KMS-11 (cell line): ENCODE results near the gene SRSF2.
"Not testable (repeated sequence)": the region's sequence is repeated elsewhere in the genome, so short reads cannot be mapped to it uniquely, and the experiment has no call there.

Experiments used
- H2AFZ ChIP-seq: fragments of 200-600 bp; sonication (generic); 2 replicates; pipeline ENCODE4 v1.6.1; 2016; ENCODE audit warnings: antibody characterized with exemption, mixed run types, low read depth
- H3K27ac ChIP-seq: fragments of 200-600 bp; sonication (generic); 2 replicates; pipeline ENCODE4 v1.6.1; 2016; ENCODE audit warnings: mild to moderate bottlenecking, mixed run types
- H3K27me3 ChIP-seq: fragments of 200-600 bp; sonication (generic); 2 replicates; pipeline ENCODE4 v1.6.1; 2017; ENCODE audit warnings: mild to moderate bottlenecking, low read depth, mixed run types, moderate library complexity; ENCODE audit not compliant: insufficient read depth
- H3K36me3 ChIP-seq: fragments of 200-600 bp; sonication (generic); 2 replicates; pipeline ENCODE4 v1.6.1; 2017; ENCODE audit warnings: mild to moderate bottlenecking, mixed run types; ENCODE audit not compliant: insufficient read depth
- H3K4me1 ChIP-seq: fragments of 200-600 bp; sonication (generic); 2 replicates; pipeline ENCODE4 v1.6.1; 2016; ENCODE audit warnings: mild to moderate bottlenecking, low read depth, mixed run types; ENCODE audit not compliant: poor library complexity, severe bottlenecking
- H3K4me2 ChIP-seq: fragments of 200-600 bp; sonication (generic); 2 replicates; pipeline ENCODE4 v1.7.0; 2016; ENCODE audit warnings: mild to moderate bottlenecking, mixed run types
- H3K4me3 ChIP-seq: fragments of 200-600 bp; sonication (generic); IDR thresholded peaks from 2 replicates; pipeline ENCODE4 v1.6.1; 2017; ENCODE audit warnings: low read depth, low read length, mixed read lengths; ENCODE audit not compliant: insufficient read depth
- H3K79me2 ChIP-seq: fragments of 200-600 bp; sonication (generic); 2 replicates; pipeline ENCODE4 v1.6.1; 2016; ENCODE audit warnings: low read depth, mixed run types; ENCODE audit not compliant: insufficient read depth
- H3K9ac ChIP-seq: fragments of 200-600 bp; sonication (generic); 2 replicates; pipeline ENCODE4 v1.6.1; 2016; ENCODE audit warnings: mild to moderate bottlenecking, mixed run types
- H4K20me1 ChIP-seq: fragments of 200-600 bp; sonication (generic); 2 replicates; pipeline ENCODE4 v1.6.1; 2016; ENCODE audit warnings: mild to moderate bottlenecking, mixed run types; ENCODE audit not compliant: insufficient read depth
- TF ChIP-seq, protein P1 (sequence below): fragments of 200-600 bp; sonication (generic); conservative IDR thresholded peaks from 2 replicates; pipeline ENCODE4 v1.6.1; 2017; ENCODE audit warnings: low read depth, mild to moderate bottlenecking, antibody characterized with exemption, low read length, moderate library complexity, mixed read lengths

The SRSF2 gene

DNA sequence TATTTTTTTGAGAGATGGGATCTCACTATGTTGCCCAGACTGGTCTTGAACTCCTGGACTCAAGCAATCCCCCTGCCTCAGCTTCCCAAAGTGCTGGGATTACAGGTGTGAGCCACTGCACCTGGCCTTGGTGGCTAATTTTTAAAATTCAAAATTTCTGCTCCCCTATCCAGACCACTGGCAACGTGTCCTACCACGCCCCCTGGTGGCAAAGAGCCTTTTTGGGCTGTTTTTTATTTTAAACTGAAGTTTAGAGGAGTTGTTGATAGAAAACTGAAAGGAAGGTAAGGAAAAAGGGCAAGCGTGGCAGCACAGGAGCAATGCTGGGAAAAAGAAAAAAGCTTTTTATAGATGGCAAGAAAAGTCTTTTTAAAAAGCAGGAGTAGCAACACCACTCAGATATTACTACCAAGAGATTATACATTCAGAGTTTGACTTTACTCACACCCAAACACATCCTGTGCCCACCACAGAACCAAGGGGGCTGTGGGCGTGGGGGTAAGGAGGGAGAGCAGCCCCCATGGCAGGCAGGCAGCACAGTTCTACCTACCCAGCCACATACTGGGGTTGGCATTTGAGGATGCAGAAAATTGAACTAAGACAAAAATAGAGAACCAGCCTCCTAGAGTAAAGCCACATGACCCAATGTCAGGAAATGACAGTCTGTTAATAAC lies 22.2 kb downstream of the SRSF2 start:
- peaks cover 4% of the 10 kb centered on the region; the same call in 1 of the 2 replicates for H3K27me3 ChIP-seq
- peaks cover 15% of the 10 kb centered on the region; the same call in 1 of the 2 replicates for H3K36me3 ChIP-seq
- TF ChIP-seq, protein P1, sequence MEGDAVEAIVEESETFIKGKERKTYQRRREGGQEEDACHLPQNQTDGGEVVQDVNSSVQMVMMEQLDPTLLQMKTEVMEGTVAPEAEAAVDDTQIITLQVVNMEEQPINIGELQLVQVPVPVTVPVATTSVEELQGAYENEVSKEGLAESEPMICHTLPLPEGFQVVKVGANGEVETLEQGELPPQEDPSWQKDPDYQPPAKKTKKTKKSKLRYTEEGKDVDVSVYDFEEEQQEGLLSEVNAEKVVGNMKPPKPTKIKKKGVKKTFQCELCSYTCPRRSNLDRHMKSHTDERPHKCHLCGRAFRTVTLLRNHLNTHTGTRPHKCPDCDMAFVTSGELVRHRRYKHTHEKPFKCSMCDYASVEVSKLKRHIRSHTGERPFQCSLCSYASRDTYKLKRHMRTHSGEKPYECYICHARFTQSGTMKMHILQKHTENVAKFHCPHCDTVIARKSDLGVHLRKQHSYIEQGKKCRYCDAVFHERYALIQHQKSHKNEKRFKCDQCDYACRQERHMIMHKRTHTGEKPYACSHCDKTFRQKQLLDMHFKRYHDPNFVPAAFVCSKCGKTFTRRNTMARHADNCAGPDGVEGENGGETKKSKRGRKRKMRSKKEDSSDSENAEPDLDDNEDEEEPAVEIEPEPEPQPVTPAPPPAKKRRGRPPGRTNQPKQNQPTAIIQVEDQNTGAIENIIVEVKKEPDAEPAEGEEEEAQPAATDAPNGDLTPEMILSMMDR: peak; percentile 98
- peak overlapping the region; percentile 65 for H3K4me2 ChIP-seq
- peaks cover 56% of the 10 kb centered on the region for H3K4me1 ChIP-seq
- H3K79me2 ChIP-seq: no peaks in the 10 kb centered on the region
- peak overlapping the region; percentile 16; the same call in 1 of the 2 replicates for H3K9ac ChIP-seq
- peak overlapping the region; percentile 88 for H3K27ac ChIP-seq
- no peaks in the 10 kb centered on the region for H4K20me1 ChIP-seq
- H2AFZ ChIP-seq: no peak overlapping the region
- no peak overlapping the region for H3K4me3 ChIP-seq

DNA sequence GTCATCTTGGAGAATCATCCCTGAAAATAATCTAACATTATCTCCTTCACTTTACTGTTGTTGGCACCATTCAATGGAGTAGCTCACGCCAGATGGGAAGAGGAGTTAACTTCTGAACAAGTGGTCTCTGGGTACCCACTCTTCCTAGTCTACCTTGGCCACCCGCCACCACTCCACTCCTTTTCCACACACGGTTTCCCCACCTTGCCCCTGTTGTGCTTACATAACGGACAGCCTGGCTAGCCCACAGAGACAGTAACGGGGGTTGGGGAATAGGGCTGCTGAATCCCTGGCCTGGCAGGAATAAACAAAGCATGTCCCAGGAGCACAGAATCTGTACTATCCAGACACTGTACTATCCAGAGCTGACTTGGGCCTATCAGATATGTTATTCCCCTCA lies 22.8 kb downstream of the SRSF2 start:
- H3K27me3 ChIP-seq: peaks cover 4% of the 10 kb centered on the region; the same call in 1 of the 2 replicates
- H3K9ac ChIP-seq: no peak overlapping the region
- peaks cover 8% of the 10 kb centered on the region; the same call in 1 of the 2 replicates for H3K36me3 ChIP-seq

DNA sequence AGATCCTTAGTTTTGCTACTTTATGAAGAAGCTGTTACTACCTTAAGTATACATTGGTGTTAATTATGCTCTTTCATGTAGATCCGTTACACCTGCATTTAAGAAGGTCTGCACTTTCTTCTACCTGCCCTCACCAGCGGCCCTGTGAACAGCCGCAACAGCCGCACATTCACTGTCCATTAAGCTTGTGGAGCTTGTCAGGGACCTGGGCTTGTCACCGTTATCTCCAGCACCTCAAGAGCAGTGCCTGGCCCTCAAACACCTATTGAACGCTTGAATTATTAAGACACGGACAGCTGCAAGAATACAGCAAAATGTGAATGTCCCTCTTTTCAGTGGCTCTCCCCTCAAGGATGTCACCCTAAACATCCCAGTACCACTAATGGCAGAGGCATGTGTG lies 23.4 kb downstream of the SRSF2 start:
- Histone ChIP-seq H3K79me2 (no peaks in the 10 kb centered on the region), H3K4me2 (no peak overlapping the region), H3K4me1 (peaks cover 46% of the 10 kb centered on the region), H2AFZ (no peak overlapping the region), H3K36me3 (peaks cover 3% of the 10 kb centered on the region; the same call in 1 of the 2 replicates), H4K20me1 (no peaks in the 10 kb centered on the region), H3K27ac (no peak overlapping the region), H3K27me3 (peaks cover 4% of the 10 kb centered on the region; the same call in 1 of the 2 replicates), H3K9ac (no peak overlapping the region), H3K4me3 (no peak overlapping the region)
- TF ChIP-seq, protein P1: no peak

More for the DNA sequence above, 22.8 kb downstream of the SRSF2 start:
- no peaks in the 10 kb centered on the region for H3K79me2 ChIP-seq
- no peak overlapping the region for H2AFZ ChIP-seq
- no peak overlapping the region for H3K4me3 ChIP-seq
- no peaks in the 10 kb centered on the region for H4K20me1 ChIP-seq
- H3K4me2 ChIP-seq: peak overlapping the region; percentile 65; the same call in 1 of the 2 replicates
- TF ChIP-seq, protein P1: no peak
- H3K27ac ChIP-seq: no peak overlapping the region; the same call in 1 of the 2 replicates
- H3K4me1 ChIP-seq: peaks cover 49% of the 10 kb centered on the region

- not testable (repeated sequence) for H3K27me3 ChIP-seq, H2AFZ ChIP-seq, H3K4me3 ChIP-seq, H3K4me2 ChIP-seq, H3K9ac ChIP-seq, H3K27ac ChIP-seq, H4K20me1 ChIP-seq, H3K79me2 ChIP-seq, H3K36me3 ChIP-seq
- peaks cover 32% of the 10 kb centered on the region for H3K4me1 ChIP-seq
Observed at GRCh38 chr17:76712321-76712720, 24.8 kb downstream of the SRSF2 start.
